Measurements from ENCODE around the gene SH2D2A.

GRCh38 chr1:156789621-156790318, 26.9 kb downstream of the SH2D2A start:
- TF ChIP-seq, protein P1, sequence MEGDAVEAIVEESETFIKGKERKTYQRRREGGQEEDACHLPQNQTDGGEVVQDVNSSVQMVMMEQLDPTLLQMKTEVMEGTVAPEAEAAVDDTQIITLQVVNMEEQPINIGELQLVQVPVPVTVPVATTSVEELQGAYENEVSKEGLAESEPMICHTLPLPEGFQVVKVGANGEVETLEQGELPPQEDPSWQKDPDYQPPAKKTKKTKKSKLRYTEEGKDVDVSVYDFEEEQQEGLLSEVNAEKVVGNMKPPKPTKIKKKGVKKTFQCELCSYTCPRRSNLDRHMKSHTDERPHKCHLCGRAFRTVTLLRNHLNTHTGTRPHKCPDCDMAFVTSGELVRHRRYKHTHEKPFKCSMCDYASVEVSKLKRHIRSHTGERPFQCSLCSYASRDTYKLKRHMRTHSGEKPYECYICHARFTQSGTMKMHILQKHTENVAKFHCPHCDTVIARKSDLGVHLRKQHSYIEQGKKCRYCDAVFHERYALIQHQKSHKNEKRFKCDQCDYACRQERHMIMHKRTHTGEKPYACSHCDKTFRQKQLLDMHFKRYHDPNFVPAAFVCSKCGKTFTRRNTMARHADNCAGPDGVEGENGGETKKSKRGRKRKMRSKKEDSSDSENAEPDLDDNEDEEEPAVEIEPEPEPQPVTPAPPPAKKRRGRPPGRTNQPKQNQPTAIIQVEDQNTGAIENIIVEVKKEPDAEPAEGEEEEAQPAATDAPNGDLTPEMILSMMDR (conservative IDR thresholded peaks at IDR 0.05; ENCODE audit: low read depth, low read length), result no peak
- TF ChIP-seq MXI1 (IDR thresholded peaks at IDR 0.05; ENCODE audit: borderline replicate concordance, low read depth, low read length) (no peak), ELK1 (IDR thresholded peaks at IDR 0.05; ENCODE audit: borderline replicate concordance, low read depth, low read length) (no peak), BHLHE40 (IDR thresholded peaks at IDR 0.05; ENCODE audit: low read depth, low read length) (no peak), CEBPB (IDR thresholded peaks at IDR 0.05; ENCODE audit: low read depth, low read length) (no peak), SMC3 (IDR thresholded peaks at IDR 0.05; ENCODE audit: low read depth, low read length) (no peak)
